Neural progenitor cell (in vitro differentiated cells): Measurements from ENCODE around the gene HECA. TPM values are rescaled to one million over a fixed set of nuclear protein-coding genes. Genes with fewer than 3 reads are reported as not detected.

ENCODE experiments used
- DNase-seq: peaks from one replicate; pipeline ENCODE4 v3.0.0-alpha.2; 2016; ENCODE audit warnings: low spot score
- H2AFZ ChIP-seq: fragments of 200-600 bp; sonication (generic); replicated peaks from 2 replicates; pipeline ENCODE4 v1.6.1; 2016; ENCODE audit warnings: antibody characterized with exemption
- H3F3A ChIP-seq: fragments of 200-600 bp; sonication (generic); 2 replicates; pipeline ENCODE4 v1.6.1; 2016; ENCODE audit warnings: antibody characterized with exemption, low read depth
- H3K27ac ChIP-seq: fragments of 200-600 bp; sonication (generic); 2 replicates; pipeline ENCODE4 v1.5.1; 2016; ENCODE audit warnings: mild to moderate bottlenecking
- H3K27me3 ChIP-seq: fragments of 200-600 bp; sonication (generic); 2 replicates; pipeline ENCODE4 v1.6.1; 2016; ENCODE audit warnings: mild to moderate bottlenecking, moderate library complexity
- H3K36me3 ChIP-seq: fragments of 200-600 bp; sonication (generic); 2 replicates; pipeline ENCODE4 v1.5.1; 2016
- H3K4me1 ChIP-seq: fragments of 200-600 bp; sonication (generic); 2 replicates; pipeline ENCODE4 v1.6.1; 2016; ENCODE audit warnings: mixed run types
- H3K4me2 ChIP-seq: fragments of 200-600 bp; sonication (generic); 2 replicates; pipeline ENCODE4 v1.6.1; 2016
- H3K4me3 ChIP-seq: fragments of 200-600 bp; sonication (generic); 2 replicates; pipeline ENCODE4 v1.5.1; 2016
- H3K79me2 ChIP-seq: fragments of 200-600 bp; sonication (generic); 2 replicates; pipeline ENCODE4 v1.6.1; 2016; ENCODE audit warnings: low read depth
- H3K9ac ChIP-seq: fragments of 200-600 bp; sonication (generic); 2 replicates; pipeline ENCODE4 v1.6.1; 2016
- H3K9me3 ChIP-seq: fragments of 200-600 bp; sonication (generic); 2 replicates; pipeline ENCODE4 v1.5.1; 2016; ENCODE audit warnings: low read depth
- H4K20me1 ChIP-seq: fragments of 200-600 bp; sonication (generic); 2 replicates; pipeline ENCODE4 v1.6.1; 2016; ENCODE audit warnings: low read depth
- H3K27ac Mint-ChIP-seq: 3 replicates; pipeline ENCODE4 v1.8.0; 2021; ENCODE audit warnings: mixed read lengths
- H3K27me3 Mint-ChIP-seq: 2 replicates; pipeline ENCODE4 v1.8.0; 2022; ENCODE audit warnings: low read depth, mild to moderate bottlenecking, inconsistent platforms, moderate library complexity, mixed read lengths; ENCODE audit not compliant: insufficient read depth
- H3K36me3 Mint-ChIP-seq: 3 replicates; pipeline ENCODE4 v1.8.0; 2021; ENCODE audit warnings: mixed read lengths
- H3K4me1 Mint-ChIP-seq: 3 replicates; pipeline ENCODE4 v1.8.0; 2021; ENCODE audit warnings: mixed read lengths
- H3K4me3 Mint-ChIP-seq: 3 replicates; pipeline ENCODE4 v1.8.0; 2021; ENCODE audit warnings: mild to moderate bottlenecking, moderate library complexity, mixed read lengths
- H3K9me3 Mint-ChIP-seq: 3 replicates; pipeline ENCODE4 v1.8.0; 2020; ENCODE audit warnings: mixed read lengths
- CTCF ChIP-seq: fragments of 200-600 bp; sonication (generic); IDR thresholded peaks from 2 replicates; pipeline ENCODE4 v1.5.1; 2017; ENCODE audit warnings: antibody characterized with exemption, mild to moderate bottlenecking
- EZH2 ChIP-seq: fragments of 200-600 bp; sonication (generic); IDR thresholded peaks from 2 replicates; pipeline ENCODE4 v1.6.1; 2017; ENCODE audit warnings: antibody characterized with exemption, mild to moderate bottlenecking, moderate library complexity
- EZH2phosphoT487 ChIP-seq: fragments of 200-600 bp; sonication (generic); IDR thresholded peaks from 2 replicates; pipeline ENCODE4 v1.6.1; 2017; ENCODE audit warnings: antibody characterized with exemption
- total RNA-seq: library from RNA; depleted of rRNA; stranded (reverse); fragments of >200 nt; gene quantifications from 2 replicates; pipeline ENCODE4 v1.2.3, GENCODE V29; 2015; ENCODE audit warnings: low replicate concordance

The HECA gene
- total RNA-seq, 1 donor from 2014 or later, result 12.7 TPM

DNA sequence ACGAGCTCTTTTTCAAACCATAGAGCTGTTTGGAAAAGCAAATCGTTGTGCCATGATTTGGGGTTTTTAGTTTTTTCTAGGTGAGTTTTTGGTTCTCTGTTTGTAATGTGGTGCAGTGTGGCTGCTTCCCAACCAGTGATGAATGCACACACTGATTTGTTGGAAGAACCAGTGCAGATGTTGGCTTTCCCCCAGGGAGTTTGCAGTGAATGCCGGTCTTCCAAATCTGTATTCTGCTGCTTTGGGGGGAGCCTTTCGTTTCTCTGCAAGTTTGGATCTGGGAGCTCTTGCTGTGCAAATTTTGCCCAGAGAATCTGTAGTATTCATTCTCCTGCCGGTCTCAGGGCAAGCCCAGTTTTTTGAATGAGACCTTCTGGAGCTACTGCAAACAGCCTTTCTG is 14.5 kb downstream of the HECA start:
- H3K9me3 Mint-ChIP-seq, result no peaks in the 10 kb centered on the region
- H3K9ac ChIP-seq, result no peak overlapping the region
- no peaks in the 10 kb centered on the region for H3K27me3 ChIP-seq
- TF ChIP-seq CTCF (no peak), EZH2 (no peak), EZH2phosphoT487 (no peak)
- no peaks in the 10 kb centered on the region for H4K20me1 ChIP-seq
- peaks cover 25% of the 10 kb centered on the region for H3F3A ChIP-seq
- H3K4me1 ChIP-seq, result peaks cover 54% of the 10 kb centered on the region
- no peaks in the 10 kb centered on the region for H3K36me3 ChIP-seq
- peak overlapping the region; percentile 23 for H2AFZ ChIP-seq
- H3K4me3 Mint-ChIP-seq, result peak overlapping the region; percentile 8
- H3K36me3 Mint-ChIP-seq, result no peaks in the 10 kb centered on the region
- peak overlapping the region; percentile 18 for H3K27ac Mint-ChIP-seq
- no peaks in the 10 kb centered on the region for H3K9me3 ChIP-seq
- H3K4me1 Mint-ChIP-seq, result peaks cover 63% of the 10 kb centered on the region
- H3K4me3 ChIP-seq, result no peak overlapping the region
- H3K79me2 ChIP-seq, result peaks cover 27% of the 10 kb centered on the region
- peak overlapping the region; percentile 59 for H3K4me2 ChIP-seq
- no peak for DNase-seq
- peak overlapping the region; percentile 44 for H3K27ac ChIP-seq
- H3K27me3 Mint-ChIP-seq, result no peaks in the 10 kb centered on the region

GRCh38 chr6:139150920-139151319 is 16.0 kb downstream of the HECA start:
- Mint-ChIP-seq H3K4me3 (peak overlapping the region; percentile 31), H3K27ac (peak overlapping the region; percentile 77), H3K27me3 (no peaks in the 10 kb centered on the region), H3K9me3 (no peaks in the 10 kb centered on the region), H3K4me1 (peaks cover 50% of the 10 kb centered on the region), H3K36me3 (no peaks in the 10 kb centered on the region)
- H3K27me3 ChIP-seq, result no peaks in the 10 kb centered on the region
- TF ChIP-seq EZH2, result no peak
- no peak for TF ChIP-seq CTCF
- TF ChIP-seq EZH2phosphoT487, result no peak
- H3F3A ChIP-seq, result peaks cover 25% of the 10 kb centered on the region
- peak overlapping the region; percentile 11 for H2AFZ ChIP-seq
- no peaks in the 10 kb centered on the region for H3K36me3 ChIP-seq
- H3K4me3 ChIP-seq, result peak overlapping the region; percentile 10
- no peaks in the 10 kb centered on the region for H3K9me3 ChIP-seq
- peak; percentile 39 for DNase-seq
- peak overlapping the region; percentile 59 for H3K4me2 ChIP-seq
- no peak overlapping the region for H3K9ac ChIP-seq
- H3K4me1 ChIP-seq, result peaks cover 48% of the 10 kb centered on the region
- peaks cover 27% of the 10 kb centered on the region for H3K79me2 ChIP-seq
- peak overlapping the region; percentile 88 for H3K27ac ChIP-seq
- H4K20me1 ChIP-seq, result no peaks in the 10 kb centered on the region

- no peak overlapping the region for H2AFZ ChIP-seq
- H3K27me3 ChIP-seq, result no peaks in the 10 kb centered on the region
- Mint-ChIP-seq H3K4me3 (peak overlapping the region; percentile 31), H3K36me3 (peaks cover 3% of the 10 kb centered on the region), H3K27me3 (no peaks in the 10 kb centered on the region), H3K9me3 (no peaks in the 10 kb centered on the region), H3K4me1 (peaks cover 47% of the 10 kb centered on the region), H3K27ac (peak overlapping the region; percentile 77)
- H3K9me3 ChIP-seq, result no peaks in the 10 kb centered on the region
- peak overlapping the region; percentile 10 for H3K4me3 ChIP-seq
- TF ChIP-seq EZH2 (no peak), EZH2phosphoT487 (no peak), CTCF (no peak)
- no peak overlapping the region for H3K9ac ChIP-seq
- peak overlapping the region; percentile 88 for H3K27ac ChIP-seq
- H3F3A ChIP-seq, result peaks cover 25% of the 10 kb centered on the region
- peak overlapping the region; percentile 59 for H3K4me2 ChIP-seq
- no peaks in the 10 kb centered on the region for H3K36me3 ChIP-seq
- H3K79me2 ChIP-seq, result peaks cover 27% of the 10 kb centered on the region
- no peak for DNase-seq
- peaks cover 48% of the 10 kb centered on the region for H3K4me1 ChIP-seq
- H4K20me1 ChIP-seq, result no peaks in the 10 kb centered on the region
These were observed 16.7 kb downstream of the HECA start for GRCh38 chr6:139151425-139152087.
